Effector CD8-positive, alpha-beta T cell (primary cell): ENCODE results near the gene CCL11.

Experiments used
- DNase-seq: peaks from one replicate; lab custom pipeline; 2025; lab: John Stamatoyannopoulos, UW

The CCL11 gene

GRCh38 chr17:34257299-34257985 is 28.1 kb upstream of the CCL11 start:
- no peak for DNase-seq

GRCh38 chr17:34257986-34258326 is 27.6 kb upstream of the CCL11 start:
- DNase-seq: no peak

GRCh38 chr17:34259146-34259545 is 26.4 kb upstream of the CCL11 start:
- no peak for DNase-seq

GRCh38 chr17:34260861-34261260 is 24.7 kb upstream of the CCL11 start:
- no peak for DNase-seq

- no peak for DNase-seq
Observed at GRCh38 chr17:34261568-34262337, 23.8 kb upstream of the CCL11 start.

- DNase-seq: no peak
Observed at GRCh38 chr17:34265711-34266110, 19.8 kb upstream of the CCL11 start.

- DNase-seq: no peak
Observed at GRCh38 chr17:34269969-34270368, 15.6 kb upstream of the CCL11 start, which contains the start of gene CCL7. Gene CCL7, plus strand, starts transcription at chr17:34270221. Its CDS starts 70 bp downstream, at chr17:34270291.

- no peak for DNase-seq
Observed at GRCh38 chr17:34275881-34276280, 9.7 kb upstream of the CCL11 start.

GRCh38 chr17:34276826-34277225 is 8.7 kb upstream of the CCL11 start:
- no peak for DNase-seq

GRCh38 chr17:34283571-34283970 is 2.0 kb upstream of the CCL11 start:
- no peak for DNase-seq

- no peak for DNase-seq
Observed at GRCh38 chr17:34287875-34288274, 2.3 kb downstream of the CCL11 start.

- DNase-seq: no peak
Observed at GRCh38 chr17:34290586-34290985, 5.0 kb downstream of the CCL11 start.

GRCh38 chr17:34291721-34292348 is 6.3 kb downstream of the CCL11 start:
- no peak for DNase-seq

- DNase-seq: no peak
Observed at GRCh38 chr17:34299027-34299426, 13.5 kb downstream of the CCL11 start.

GRCh38 chr17:34299956-34300577 is 14.5 kb downstream of the CCL11 start:
- no peak for DNase-seq

- DNase-seq: no peak
Observed at GRCh38 chr17:34300652-34301370, 15.3 kb downstream of the CCL11 start.

- DNase-seq: no peak
Observed at GRCh38 chr17:34301986-34302385, 16.4 kb downstream of the CCL11 start.

- DNase-seq: no peak
Observed at GRCh38 chr17:34302636-34303035, 17.1 kb downstream of the CCL11 start.

GRCh38 chr17:34303606-34304005 is 18.1 kb downstream of the CCL11 start:
- no peak for DNase-seq

GRCh38 chr17:34305061-34305460 is 19.5 kb downstream of the CCL11 start:
- DNase-seq: no peak

GRCh38 chr17:34305606-34306005 is 20.1 kb downstream of the CCL11 start:
- no peak for DNase-seq

- no peak for DNase-seq
Observed at GRCh38 chr17:34306466-34306865, 20.9 kb downstream of the CCL11 start.
